Activated CD8-positive, alpha-beta T cell treated with anti-CD3 and anti-CD28 coated beads for 36 hours (primary cell): ENCODE results near the gene SLC2A4. TPM values are rescaled to one million over a fixed set of nuclear protein-coding genes. Genes with fewer than 3 reads are reported as not detected.

ENCODE experiments used
- ATAC-seq: fragments of 200-7000 bp; cut with Tn5 transposase; one replicate; pipeline ENCODE4 v1.10.0; 2021; ENCODE audit warnings: mild to moderate bottlenecking, moderate library complexity
- CTCF ChIA-PET: fragments of 350-600 bp; sonication (Branson Sonifier 250); formaldehyde crosslinking; loops from one replicate; lab custom pipeline; 2021; ENCODE audit warnings: antibody characterized with exemption; lab: Charles Lee
- POLR2A ChIA-PET: fragments of 350-600 bp; sonication (Branson Sonifier 250); formaldehyde crosslinking; loops from one replicate; lab custom pipeline; 2021; ENCODE audit warnings: antibody characterized with exemption; lab: Charles Lee
- DNase-seq: peaks from one replicate; pipeline ENCODE4 v3.0.0-alpha.2; 2020
- H3K27ac Mint-ChIP-seq: one replicate; pipeline ENCODE4 v1.8.0; 2021; ENCODE audit warnings: mild to moderate bottlenecking, mixed read lengths
- H3K27me3 Mint-ChIP-seq: one replicate; pipeline ENCODE4 v1.8.0; 2021; ENCODE audit warnings: mixed read lengths
- H3K36me3 Mint-ChIP-seq: one replicate; pipeline ENCODE4 v1.8.0; 2021; ENCODE audit warnings: low read depth, mixed read lengths
- H3K4me1 Mint-ChIP-seq: one replicate; pipeline ENCODE4 v1.8.0; 2021; ENCODE audit warnings: low read depth, mixed read lengths
- H3K4me3 Mint-ChIP-seq: one replicate; pipeline ENCODE4 v1.8.0; 2021; ENCODE audit warnings: mild to moderate bottlenecking, moderate library complexity, mixed read lengths
- H3K9me3 Mint-ChIP-seq: one replicate; pipeline ENCODE4 v1.8.0; 2021; ENCODE audit warnings: mixed read lengths
- intact Hi-C: fragments of 100-400 bp; cut with micrococcal nuclease; formaldehyde crosslinking; loops from one replicate; pipeline ENCODE4 v1.10.0; 2022
- total RNA-seq, 2 experiments: library from RNA; stranded (reverse); gene quantifications; one replicate each; pipeline ENCODE4 v1.2.3, GENCODE V29; 2021
- TF ChIP-seq, protein P1 (sequence below): fragments of 200-600 bp; IDR thresholded peaks from one replicate; pipeline ENCODE4 v1.8.0; 2022; ENCODE audit warnings: antibody characterized with exemption, mild to moderate bottlenecking

Gene SLC2A4
- total RNA-seq, 2 experiments from 2014 or later = 0.07 to 0.25 TPM

DNA sequence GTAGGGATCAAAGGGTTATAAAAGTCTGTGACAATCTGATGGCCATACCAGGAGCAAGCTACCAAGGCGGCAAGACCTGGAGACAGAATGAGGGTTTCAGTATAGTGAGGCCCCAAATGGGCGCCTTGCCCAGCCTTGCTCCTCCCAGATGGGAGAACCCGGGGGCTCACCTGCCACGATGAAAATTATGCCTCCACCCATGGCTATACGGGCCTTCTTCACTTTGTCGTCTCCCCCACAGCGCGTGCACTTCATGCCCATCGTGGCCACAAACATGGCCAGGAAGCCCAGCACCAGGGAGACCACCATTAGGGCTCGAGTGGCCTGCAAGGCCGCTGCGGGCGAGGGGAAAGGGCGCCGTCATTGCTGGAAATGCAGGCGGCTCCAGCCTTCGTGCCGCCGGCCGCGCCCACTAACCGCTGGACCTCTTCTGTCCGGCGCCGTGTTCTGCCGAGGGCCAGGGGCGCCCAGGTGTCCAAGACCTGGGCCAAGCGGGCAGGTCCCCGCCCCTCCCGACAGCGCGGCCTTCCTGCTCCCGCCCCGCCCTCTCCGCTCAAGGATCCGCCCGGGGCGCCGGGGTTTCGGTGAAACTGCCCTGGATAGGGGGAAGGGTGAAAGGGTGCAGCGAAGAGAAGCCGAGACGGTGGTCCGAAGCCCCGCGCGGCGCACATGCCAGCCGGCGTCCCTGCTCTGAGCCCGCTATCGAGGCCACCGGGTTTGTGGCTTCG is 20.7 kb upstream of the SLC2A4 start:
- Mint-ChIP-seq H3K4me1 (peaks cover 37% of the 10 kb centered on the region), H3K27me3 (peaks cover 18% of the 10 kb centered on the region), H3K27ac (peak overlapping the region; percentile 55), H3K36me3 (peaks cover 26% of the 10 kb centered on the region), H3K4me3 (peak overlapping the region; percentile 57), H3K9me3 (no peaks in the 10 kb centered on the region)
- TF ChIP-seq, protein P1, sequence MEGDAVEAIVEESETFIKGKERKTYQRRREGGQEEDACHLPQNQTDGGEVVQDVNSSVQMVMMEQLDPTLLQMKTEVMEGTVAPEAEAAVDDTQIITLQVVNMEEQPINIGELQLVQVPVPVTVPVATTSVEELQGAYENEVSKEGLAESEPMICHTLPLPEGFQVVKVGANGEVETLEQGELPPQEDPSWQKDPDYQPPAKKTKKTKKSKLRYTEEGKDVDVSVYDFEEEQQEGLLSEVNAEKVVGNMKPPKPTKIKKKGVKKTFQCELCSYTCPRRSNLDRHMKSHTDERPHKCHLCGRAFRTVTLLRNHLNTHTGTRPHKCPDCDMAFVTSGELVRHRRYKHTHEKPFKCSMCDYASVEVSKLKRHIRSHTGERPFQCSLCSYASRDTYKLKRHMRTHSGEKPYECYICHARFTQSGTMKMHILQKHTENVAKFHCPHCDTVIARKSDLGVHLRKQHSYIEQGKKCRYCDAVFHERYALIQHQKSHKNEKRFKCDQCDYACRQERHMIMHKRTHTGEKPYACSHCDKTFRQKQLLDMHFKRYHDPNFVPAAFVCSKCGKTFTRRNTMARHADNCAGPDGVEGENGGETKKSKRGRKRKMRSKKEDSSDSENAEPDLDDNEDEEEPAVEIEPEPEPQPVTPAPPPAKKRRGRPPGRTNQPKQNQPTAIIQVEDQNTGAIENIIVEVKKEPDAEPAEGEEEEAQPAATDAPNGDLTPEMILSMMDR = no peak
- ATAC-seq = peak; percentile 64
- intact Hi-C loops = no loop called here
- POLR2A ChIA-PET = interaction anchor here (0.6 to 1.7 kb wide), 6 partner anchors 10 to 448 kb away, joined by 3 to 6 read pairs (median 4); partner anchors contain the start of genes CTDNEP1 and DLG4
- DNase-seq = peak; percentile 57
- CTCF ChIA-PET = no interaction called here

GRCh38 chr17:7261379-7262191 is 19.9 kb upstream of the SLC2A4 start:
- DNase-seq (peak; percentile 45), ATAC-seq (peak; percentile 43)
- ChIA-PET CTCF (no interaction called here), POLR2A (interaction anchor here (1.0 kb wide), 1 partner anchor 12 kb away, joined by 3 read pairs; no protein-coding TSS in a partner anchor)
- H3K36me3 Mint-ChIP-seq = peaks cover 21% of the 10 kb centered on the region
- peak overlapping the region; percentile 74 for H3K27ac Mint-ChIP-seq
- H3K9me3 Mint-ChIP-seq = no peaks in the 10 kb centered on the region
- peak overlapping the region; percentile 68 for H3K4me3 Mint-ChIP-seq
- intact Hi-C loops = no loop called here
- H3K4me1 Mint-ChIP-seq = peaks cover 37% of the 10 kb centered on the region
- TF ChIP-seq, protein P1 = no peak
- peaks cover 18% of the 10 kb centered on the region for H3K27me3 Mint-ChIP-seq

DNA sequence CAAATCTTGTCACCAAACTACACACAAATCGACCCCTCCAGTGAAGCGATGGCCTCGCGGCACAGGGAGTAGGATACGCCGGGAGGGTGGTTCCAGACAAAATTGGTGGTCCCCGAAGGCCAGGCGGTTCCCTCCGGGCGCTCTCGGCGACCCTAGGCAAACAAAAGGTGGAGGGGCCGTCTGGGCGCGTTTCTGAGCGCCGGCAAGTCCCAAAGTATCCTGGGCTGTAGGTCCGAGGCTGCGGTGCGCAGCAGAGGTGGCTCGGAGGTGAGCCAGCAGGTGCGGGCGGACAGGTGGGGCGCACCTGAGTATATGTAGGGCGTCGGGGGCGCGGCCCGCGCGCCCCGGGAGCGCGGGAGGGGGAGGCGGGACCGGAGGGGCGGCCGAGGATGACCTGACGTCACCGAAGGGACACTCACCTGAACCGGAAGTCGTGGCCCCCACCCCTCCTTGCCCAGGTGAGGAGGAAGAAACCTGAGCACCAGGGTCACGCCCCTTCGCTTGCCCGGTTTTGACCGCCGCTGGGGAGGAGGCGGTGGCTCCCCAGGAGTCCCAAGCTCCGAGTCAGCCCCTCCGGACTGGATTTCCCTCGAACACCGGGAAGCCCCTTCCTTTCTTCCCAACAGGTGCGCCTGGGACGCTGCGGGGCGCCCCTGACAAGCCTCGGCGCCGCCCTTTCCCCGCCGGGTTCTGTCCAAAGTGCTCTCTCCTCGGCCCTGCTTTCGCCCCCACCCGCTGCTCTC is 19.2 kb upstream of the SLC2A4 start, which contains the start of gene CLDN7:
Gene CLDN7 (minus strand): TSS at position 287 of the 743 bp plus-strand sequence. CDS start 435 bp downstream, outside the sequence.
- ATAC-seq (no peak), DNase-seq (no peak)
- CTCF ChIA-PET = no interaction called here
- Mint-ChIP-seq H3K27ac (peak within 1 kb of the TSS; percentile 74), H3K9me3 (no peaks in the 10 kb centered on the region), H3K4me3 (peak within 1 kb of the TSS; percentile 68), H3K27me3 (peaks cover 18% of the 10 kb centered on the region), H3K36me3 (peaks cover 17% of the 10 kb centered on the region), H3K4me1 (peaks cover 37% of the 10 kb centered on the region)
- POLR2A ChIA-PET = interaction anchor here (0.6 to 1.0 kb wide), 2 partner anchors 13 to 42 kb away, joined by 3 read pairs; no protein-coding TSS in a partner anchor
- TF ChIP-seq, protein P1 = no peak
- intact Hi-C loops = no loop called here

DNA sequence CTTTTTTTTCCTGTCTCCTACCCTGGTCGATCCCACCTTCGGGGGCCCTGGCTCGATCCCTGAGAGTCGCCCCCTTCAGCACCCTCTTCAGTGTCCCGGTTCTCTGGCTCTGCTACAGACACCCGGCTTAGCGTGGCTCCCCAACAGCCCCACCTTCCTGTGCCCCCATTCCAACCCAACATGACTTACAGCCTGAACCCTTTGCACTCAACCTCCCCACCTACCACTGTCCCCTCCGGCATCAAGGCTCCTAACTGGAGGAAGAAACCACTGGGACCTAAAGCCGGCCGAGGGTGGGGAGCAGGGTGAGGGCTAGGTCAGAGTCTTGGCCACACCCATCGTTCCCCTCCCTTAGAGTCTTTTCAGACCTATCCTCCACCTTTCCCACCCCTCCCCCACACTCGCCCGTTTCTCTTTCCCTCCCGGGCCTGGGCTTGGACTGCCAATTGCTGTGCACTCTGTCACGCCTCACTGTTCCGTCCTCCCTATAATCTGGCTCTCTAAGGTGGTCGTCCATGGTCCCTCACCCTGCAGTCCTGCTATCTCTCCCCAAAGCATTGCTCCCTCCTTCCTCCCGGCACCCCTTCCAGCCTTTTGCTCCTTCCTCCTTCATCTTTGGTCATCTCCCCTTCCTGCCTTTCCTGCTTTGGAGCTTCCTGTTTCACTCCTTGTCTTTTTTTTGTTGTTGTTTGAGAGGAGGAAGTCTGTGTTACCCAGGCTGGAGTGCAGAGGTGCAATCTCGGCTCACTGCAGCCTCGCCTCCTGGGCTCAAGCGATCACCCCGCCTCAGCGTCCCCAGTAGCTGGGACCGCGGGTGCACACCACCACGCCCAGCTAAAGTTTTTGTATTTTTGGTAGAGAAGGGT is 18.4 kb upstream of the SLC2A4 start:
- Mint-ChIP-seq H3K27me3 (peaks cover 18% of the 10 kb centered on the region), H3K9me3 (no peaks in the 10 kb centered on the region), H3K27ac (peak overlapping the region; percentile 50), H3K4me3 (peak overlapping the region; percentile 44), H3K36me3 (peaks cover 17% of the 10 kb centered on the region), H3K4me1 (peaks cover 37% of the 10 kb centered on the region)
- ChIA-PET POLR2A (interaction anchor here (0.6 to 1.0 kb wide), 2 partner anchors 29 to 43 kb away, joined by 3 read pairs; partner anchors contain the start of gene DVL2), CTCF (no interaction called here)
- intact Hi-C loops = no loop called here
- ATAC-seq = peak; percentile 25
- DNase-seq = peak; percentile 48
- TF ChIP-seq, protein P1 = no peak
